ENCODE data around the gene NFIB.

- TF ChIP-seq USF2 (IDR thresholded peaks at IDR 0.05; ENCODE audit: borderline replicate concordance, low read depth, low read length) (no peak), CTCF (IDR thresholded peaks at IDR 0.05) (no peak), GABPA (IDR thresholded peaks at IDR 0.05; ENCODE audit: low read depth) (no peak), REST (IDR thresholded peaks at IDR 0.05; ENCODE audit: low read depth, low read length) (no peak), RXRA (IDR thresholded peaks at IDR 0.05; ENCODE audit: borderline replicate concordance, low read depth) (no peak), TCF12 (IDR thresholded peaks at IDR 0.05) (no peak), MAX (IDR thresholded peaks at IDR 0.05; ENCODE audit: low read depth) (no peak), MEF2A (IDR thresholded peaks at IDR 0.05; ENCODE audit: borderline replicate concordance, low read depth) (no peak), POLR2AphosphoS5 (IDR thresholded peaks at IDR 0.05; ENCODE audit: low read depth, low read length) (no peak), PBX3 (IDR thresholded peaks at IDR 0.05) (no peak), FOXJ3 (CRISPR knock-in tag; IDR thresholded peaks at IDR 0.05) (no peak), TEAD4 (IDR thresholded peaks at IDR 0.05; ENCODE audit: borderline replicate concordance, insufficient read depth) (no peak)
Observed at GRCh38 chr9:14218253-14218652, 95.7 kb downstream of the NFIB start.

Data from SK-N-SH (cell line).